Stomach smooth muscle (tissue), 2 donors: Measurements from ENCODE around the gene DPEP2NB.
"Not testable (repeated sequence)": the region's sequence is repeated elsewhere in the genome, so short reads cannot be mapped to it uniquely, and the experiment has no call there.

Experiments
- H3K27ac ChIP-seq: one replicate; pipeline ENCODE4 v1.7.0; 2013; ENCODE audit warnings: mild to moderate bottlenecking, low read length, inconsistent platforms
- H3K27me3 ChIP-seq, 2 donors: one replicate each; pipeline ENCODE4 v1.7.0; 2013; ENCODE audit warnings: low read length in 2 of 2; ENCODE audit not compliant: insufficient read depth in 2 of 2, control insufficient read depth in 1 of 2
- H3K36me3 ChIP-seq, 2 donors: one replicate each; pipeline ENCODE4 v1.7.0; 2013; ENCODE audit warnings: low read length in 2 of 2; ENCODE audit not compliant: control insufficient read depth in 2 of 2, insufficient read depth in 2 of 2
- H3K4me1 ChIP-seq: one replicate; pipeline ENCODE4 v1.7.0; 2013; ENCODE audit warnings: low read length; ENCODE audit not compliant: control insufficient read depth, insufficient read depth
- H3K4me3 ChIP-seq, 2 donors: one replicate each; pipeline ENCODE4 v1.7.0; 2013; ENCODE audit warnings: low read length in 2 of 2
- H3K9ac ChIP-seq, 2 donors: one replicate each; pipeline ENCODE4 v1.7.0; 2013; ENCODE audit warnings: low read length in 2 of 2, mild to moderate bottlenecking in 1 of 2
- H3K9me3 ChIP-seq, 2 donors: one replicate each; pipeline ENCODE4 v1.7.0; 2013; ENCODE audit warnings: low read length in 2 of 2; ENCODE audit not compliant: control insufficient read depth in 2 of 2
- donor health status: healthy.
- donor health status: Pancreatic carcinoma.

The DPEP2NB gene

DNA sequence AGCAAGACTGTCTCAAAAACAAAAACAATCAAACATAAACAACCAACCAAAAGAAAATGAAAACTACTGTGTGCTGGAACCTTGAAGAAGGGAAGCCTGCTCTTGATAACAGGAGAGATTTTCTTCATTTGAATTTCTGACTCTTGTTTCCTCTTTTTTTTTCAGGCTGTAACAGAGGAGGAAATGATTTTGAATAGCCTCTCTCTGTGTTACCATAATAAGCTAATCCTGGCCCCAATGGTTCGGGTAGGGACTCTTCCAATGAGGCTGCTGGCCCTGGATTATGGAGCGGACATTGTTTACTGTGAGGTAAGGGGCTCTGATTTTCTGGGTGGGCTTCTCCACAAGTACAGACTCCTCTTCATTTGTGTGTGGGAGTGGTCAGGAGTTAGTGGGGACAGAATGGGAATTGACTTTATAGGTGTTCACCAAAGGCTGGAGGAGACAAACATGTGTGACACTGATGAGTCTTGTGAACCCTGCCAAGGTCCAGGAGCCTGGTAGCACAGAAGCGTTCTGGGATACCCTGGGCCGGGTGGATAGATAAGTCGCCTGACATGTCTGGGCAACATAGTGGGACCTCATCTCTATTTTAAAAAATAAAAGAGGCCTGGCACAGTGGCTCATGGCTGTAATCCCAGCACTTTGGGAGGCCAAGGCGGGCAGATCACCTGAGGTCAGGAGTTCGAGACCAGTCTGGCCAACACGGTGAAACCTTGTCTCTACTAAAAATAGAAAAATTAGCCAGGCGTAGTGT lies 22.3 kb upstream of the DPEP2NB start:
- Histone ChIP-seq H3K9ac (no peak overlapping the region), H3K27me3 (no peaks in the 10 kb centered on the region), H3K4me3 (no peak overlapping the region), H3K9me3 (no peaks in the 10 kb centered on the region), H3K36me3 (peaks cover 0 to 6% of the 10 kb centered on the region in 2 donors), H3K4me1 (peaks cover 5% of the 10 kb centered on the region), H3K27ac (no peak overlapping the region)

- H3K9ac ChIP-seq: no peak overlapping the region
- no peaks in the 10 kb centered on the region for H3K27me3 ChIP-seq
- no peaks in the 10 kb centered on the region for H3K4me1 ChIP-seq
- peaks cover 0 to 6% of the 10 kb centered on the region in 2 donors for H3K36me3 ChIP-seq
- H3K4me3 ChIP-seq: no peak overlapping the region
- no peaks in the 10 kb centered on the region for H3K9me3 ChIP-seq
- no peak overlapping the region for H3K27ac ChIP-seq
Measured at GRCh38 chr16:68035227-68035626, 19.5 kb upstream of the DPEP2NB start.

- no peak overlapping the region for H3K4me3 ChIP-seq
- no peak overlapping the region for H3K27ac ChIP-seq
- H3K27me3 ChIP-seq: no peaks in the 10 kb centered on the region
- no peaks in the 10 kb centered on the region for H3K9me3 ChIP-seq
- H3K36me3 ChIP-seq: peaks cover 0 to 2% of the 10 kb centered on the region in 2 donors
- no peak overlapping the region for H3K9ac ChIP-seq
- no peaks in the 10 kb centered on the region for H3K4me1 ChIP-seq
Measured at GRCh38 chr16:68033101-68033500, 17.4 kb upstream of the DPEP2NB start.

DNA sequence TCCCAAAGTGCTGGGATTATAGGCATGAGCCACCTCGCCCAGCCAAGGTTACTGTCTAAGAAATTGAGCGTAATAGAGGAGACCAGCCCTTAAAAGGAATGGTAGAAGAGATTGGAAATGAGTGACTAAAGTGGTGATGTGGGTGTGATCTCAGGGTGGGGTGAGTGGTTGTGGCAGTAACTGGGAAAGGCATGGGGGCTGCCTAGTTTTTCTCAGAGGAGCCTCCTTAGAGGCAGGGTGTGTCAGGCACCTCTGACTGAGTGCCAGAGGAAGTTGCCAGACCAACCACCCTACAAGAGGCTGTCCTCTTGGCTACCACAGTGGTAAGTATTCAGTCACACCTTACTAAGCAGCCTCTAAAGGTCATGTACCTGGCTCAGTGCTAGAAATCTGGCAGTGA lies 16.2 kb upstream of the DPEP2NB start:
- Histone ChIP-seq H3K4me1 (no peaks in the 10 kb centered on the region), H3K9me3 (no peaks in the 10 kb centered on the region), H3K27me3 (no peaks in the 10 kb centered on the region), H3K9ac (no peak overlapping the region), H3K27ac (no peak overlapping the region), H3K36me3 (peaks cover 4 to 6% of the 10 kb centered on the region in 2 donors), H3K4me3 (no peak overlapping the region)

- not testable (repeated sequence) for H3K27ac ChIP-seq, H3K4me3 ChIP-seq, H3K9me3 ChIP-seq, H3K36me3 ChIP-seq, H3K9ac ChIP-seq, H3K27me3 ChIP-seq, H3K4me1 ChIP-seq
Measured at GRCh38 chr16:68030108-68030507, 14.4 kb upstream of the DPEP2NB start.

DNA sequence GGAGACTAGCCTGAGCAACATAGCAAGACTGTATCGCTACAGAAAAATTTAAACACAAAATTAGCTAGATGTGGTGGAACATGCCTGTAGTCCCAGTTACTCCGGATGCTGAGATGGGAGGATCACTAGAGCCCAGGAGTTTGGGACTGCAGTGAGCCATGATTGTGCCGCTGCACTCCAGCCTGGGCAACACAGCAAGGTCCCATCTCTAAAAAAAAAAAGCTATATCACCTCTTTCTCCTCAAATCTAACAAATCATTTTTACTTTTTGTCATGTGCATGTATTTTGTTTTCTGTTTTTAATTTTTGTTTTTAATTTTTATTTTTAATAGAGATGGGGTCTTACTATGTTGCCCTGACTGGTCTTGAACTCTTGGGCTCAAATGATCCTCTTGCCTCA lies 13.3 kb upstream of the DPEP2NB start:
- no peaks in the 10 kb centered on the region for H3K9me3 ChIP-seq
- no peak overlapping the region for H3K9ac ChIP-seq

GRCh38 chr16:68022728-68023537 lies 7.2 kb upstream of the DPEP2NB start, which contains the start of the genes DDX28 and DUS2:
Gene DDX28, minus strand, starts transcription at chr16:68023232. Its CDS starts 30 bp downstream, at chr16:68023202.
Gene DUS2, plus strand, starts transcription at chr16:68023284. Its CDS starts 14,740 bp downstream, at chr16:68038024.
- H3K27me3 ChIP-seq: no peaks in the 10 kb centered on the region
- peak within 1 kb of the TSS; percentile 80 for H3K27ac ChIP-seq
- peak within 1 kb of the TSS; percentile 86 to 100 for H3K4me3 ChIP-seq
- H3K4me1 ChIP-seq: peaks cover 23% of the 10 kb centered on the region
- peaks cover 8 to 10% of the 10 kb centered on the region in 2 donors for H3K36me3 ChIP-seq
- peak within 1 kb of the TSS; percentile 88 to 100 for H3K9ac ChIP-seq
- H3K9me3 ChIP-seq: no peaks in the 10 kb centered on the region

More for the DNA sequence above, 13.3 kb upstream of the DPEP2NB start:
- Histone ChIP-seq H3K4me3 (no peak overlapping the region), H3K36me3 (peaks cover 6 to 7% of the 10 kb centered on the region in 2 donors), H3K27me3 (no peaks in the 10 kb centered on the region), H3K4me1 (peaks cover 2% of the 10 kb centered on the region), H3K27ac (no peak overlapping the region)

DNA sequence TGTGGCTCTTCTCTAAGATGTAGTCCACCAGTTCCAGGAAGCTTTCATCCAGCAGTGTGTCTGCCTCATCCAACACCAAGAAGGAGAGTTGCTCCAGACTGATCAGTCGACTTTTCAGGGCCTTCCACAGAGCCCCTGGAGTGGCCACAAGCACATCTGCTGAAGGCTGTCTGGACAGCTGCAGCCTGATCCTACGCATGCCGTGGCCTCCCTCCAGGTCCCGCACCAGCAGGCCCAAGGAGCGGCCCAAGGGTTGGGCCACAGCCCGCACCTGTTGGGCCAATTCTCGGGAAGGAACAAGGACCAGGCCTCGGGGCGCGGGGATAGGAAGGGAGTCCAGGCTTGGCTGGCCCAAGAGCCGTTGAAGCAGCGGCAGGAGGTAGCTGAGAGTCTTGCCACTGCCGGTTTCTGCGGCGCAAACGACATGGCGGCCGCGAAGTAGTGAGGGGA lies 6.6 kb upstream of the DPEP2NB start:
- H3K27ac ChIP-seq: peak overlapping the region; percentile 80
- peak overlapping the region; percentile 88 to 100 for H3K9ac ChIP-seq
- H3K27me3 ChIP-seq: no peaks in the 10 kb centered on the region
- H3K9me3 ChIP-seq: no peaks in the 10 kb centered on the region
- peaks cover 23% of the 10 kb centered on the region for H3K4me1 ChIP-seq
- peaks cover 6 to 7% of the 10 kb centered on the region in 2 donors for H3K36me3 ChIP-seq
- H3K4me3 ChIP-seq: peak overlapping the region; percentile 86 to 100

DNA sequence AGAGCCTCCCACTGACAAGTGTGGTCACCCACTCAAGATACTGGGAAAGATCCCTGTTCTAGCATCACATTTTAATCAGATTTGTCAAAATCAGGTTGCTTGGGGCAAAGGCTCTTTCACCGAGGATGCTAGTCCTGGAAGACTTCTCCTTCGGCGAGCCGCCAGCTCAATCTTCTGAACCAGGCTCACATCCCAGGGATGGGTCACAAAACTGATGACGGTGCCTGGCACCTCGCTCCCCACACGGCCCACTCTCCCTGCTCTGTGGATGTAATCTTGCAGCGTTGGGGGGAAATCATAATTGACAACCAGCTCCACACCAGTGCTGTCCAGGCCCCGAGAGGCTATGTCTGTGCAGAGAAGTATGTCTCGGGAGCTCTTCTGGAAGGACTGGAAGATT lies 5.8 kb upstream of the DPEP2NB start:
- H3K4me1 ChIP-seq: peaks cover 23% of the 10 kb centered on the region
- H3K36me3 ChIP-seq: peaks cover 3 to 4% of the 10 kb centered on the region in 2 donors
- no peak overlapping the region for H3K27ac ChIP-seq
- peak overlapping the region in 1 of 2 donors; percentile 100 for H3K4me3 ChIP-seq
- H3K9ac ChIP-seq: peak overlapping the region in 1 of 2 donors; percentile 29
- no peaks in the 10 kb centered on the region for H3K9me3 ChIP-seq
- H3K27me3 ChIP-seq: no peaks in the 10 kb centered on the region

GRCh38 chr16:68019167-68019680 lies 3.5 kb upstream of the DPEP2NB start:
- Histone ChIP-seq H3K9me3 (no peaks in the 10 kb centered on the region), H3K27me3 (no peaks in the 10 kb centered on the region), H3K36me3 (peaks cover 3 to 4% of the 10 kb centered on the region in 2 donors), H3K4me1 (peaks cover 23% of the 10 kb centered on the region), H3K27ac (no peak overlapping the region), H3K4me3 (no peak overlapping the region), H3K9ac (no peak overlapping the region)
